ENCODE measurements around the gene ZNF57. TPM values are rescaled to one million over a fixed set of nuclear protein-coding genes. Genes with fewer than 3 reads are reported as not detected.

The ZNF57 gene
- total and polyA plus RNA-seq, 3 donors from 2014 or later = 21.9 to 27.0 (median 26.4) TPM

- Histone ChIP-seq H3K9me3 (no peaks in the 10 kb centered on the region), H3K27me3 (no peaks in the 10 kb centered on the region), H3K4me3 (no peak overlapping the region), H3K4me1 (peaks cover 6% of the 10 kb centered on the region), H3K36me3 (ENCODE audit: low read depth, missing control alignments) (no peaks in the 10 kb centered on the region), H3K27ac (no peak overlapping the region)
- intact Hi-C loops (cut with DNase I; ENCODE audit: low total_unique reads) = no loop called here
- WGBS, 2 donors = 64 to 71% methylated on average over 14 of the region's 14 CpGs
- no peak for TF ChIP-seq POLR2A (IDR thresholded peaks at IDR 0.05)
- TF ChIP-seq CTCF (IDR thresholded peaks at IDR 0.05) = no peak
- DNase-seq = no peak
These were observed 42.4 kb downstream of the ZNF57 start for GRCh38 chr19:2942928-2943640.

GRCh38 chr19:2944403-2944774, 43.7 kb downstream of the ZNF57 start:
- Histone ChIP-seq H3K4me1 (peaks cover 11% of the 10 kb centered on the region), H3K36me3 (ENCODE audit: low read depth, missing control alignments) (no peaks in the 10 kb centered on the region), H3K27ac (peak overlapping the region; percentile 92 to 98), H3K4me3 (peak overlapping the region; percentile 90 to 97), H3K9me3 (no peaks in the 10 kb centered on the region), H3K27me3 (no peaks in the 10 kb centered on the region)
- DNase-seq = no peak
- 3% methylated on average over 23 of the region's 23 CpGs for WGBS, 2 donors
- no peak for TF ChIP-seq CTCF (IDR thresholded peaks at IDR 0.05)
- no peak for TF ChIP-seq POLR2A (IDR thresholded peaks at IDR 0.05)
- intact Hi-C loops (cut with DNase I; ENCODE audit: low total_unique reads) = no loop called here

GRCh38 chr19:2944775-2945574, 44.2 kb downstream of the ZNF57 start, which contains the start of gene ZNF77:
Gene ZNF77, minus strand, starts transcription at chr19:2944971. Its CDS starts 131 bp downstream, at chr19:2944840.
- Histone ChIP-seq H3K27ac (peak within 1 kb of the TSS; percentile 92 to 98), H3K9me3 (no peaks in the 10 kb centered on the region), H3K4me1 (peaks cover 11% of the 10 kb centered on the region), H3K27me3 (no peaks in the 10 kb centered on the region), H3K36me3 (ENCODE audit: low read depth, missing control alignments) (no peaks in the 10 kb centered on the region), H3K4me3 (peak within 1 kb of the TSS; percentile 90 to 97)
- 1 to 2% methylated on average over 23 to 69 of the region's 74 CpGs for WGBS, 2 donors
- intact Hi-C loops (cut with DNase I; ENCODE audit: low total_unique reads) = no loop called here
- DNase-seq = peak; percentile 100
- TF ChIP-seq CTCF (IDR thresholded peaks at IDR 0.05) (peak in 2 of 3 experiments; percentile 10 to 22), POLR2A (IDR thresholded peaks at IDR 0.05) (no peak)

GRCh38 chr19:2945575-2946184, 45.0 kb downstream of the ZNF57 start:
- no peaks in the 10 kb centered on the region for H3K9me3 ChIP-seq
- TF ChIP-seq CTCF (IDR thresholded peaks at IDR 0.05) = no peak
- no peak for TF ChIP-seq POLR2A (IDR thresholded peaks at IDR 0.05)
- intact Hi-C loops (cut with DNase I; ENCODE audit: low total_unique reads) = no loop called here
- no peaks in the 10 kb centered on the region for H3K36me3 ChIP-seq (ENCODE audit: low read depth, missing control alignments)
- DNase-seq = no peak
- no peaks in the 10 kb centered on the region for H3K27me3 ChIP-seq
- peak overlapping the region; percentile 92 to 98 for H3K27ac ChIP-seq
- peaks cover 11% of the 10 kb centered on the region for H3K4me1 ChIP-seq
- peak overlapping the region; percentile 90 to 97 for H3K4me3 ChIP-seq
- WGBS, 2 donors = 21 to 33% methylated on average over 17 of the region's 17 CpGs
